Fibroblast of the aortic adventitia (primary cell): ENCODE results near the gene TMBIM4. TPM values are rescaled to one million over a fixed set of nuclear protein-coding genes. Genes with fewer than 3 reads are reported as not detected.
A peak's percentile ranks its signal among the peaks of the same experiment; 100 is the strongest.

ENCODE experiments used
- DNase-seq: peaks from one replicate; pipeline ENCODE4 v3.0.0-alpha.2; 2010; ENCODE audit warnings: low read depth
- H3K4me3 ChIP-seq: 2 replicates; pipeline ENCODE4 v1.5.1; 2011; ENCODE audit warnings: low read depth, mild to moderate bottlenecking, control low read depth, low read length, moderate library complexity
- total RNA-seq: library from RNA; depleted of rRNA; stranded (reverse); fragments of >200 nt; gene quantifications from 2 replicates; pipeline ENCODE4 v1.2.3, GENCODE V29; 2012; ENCODE audit warnings: low replicate concordance
- TF ChIP-seq, protein P1 (sequence below): IDR thresholded peaks from 2 replicates; pipeline ENCODE4 v1.5.1; 2011; ENCODE audit warnings: mild to moderate bottlenecking, low read length, control low read depth, inconsistent platforms; ENCODE audit not compliant: insufficient read depth

The TMBIM4 gene
- total RNA-seq, 1 donor, result 220 TPM

DNA sequence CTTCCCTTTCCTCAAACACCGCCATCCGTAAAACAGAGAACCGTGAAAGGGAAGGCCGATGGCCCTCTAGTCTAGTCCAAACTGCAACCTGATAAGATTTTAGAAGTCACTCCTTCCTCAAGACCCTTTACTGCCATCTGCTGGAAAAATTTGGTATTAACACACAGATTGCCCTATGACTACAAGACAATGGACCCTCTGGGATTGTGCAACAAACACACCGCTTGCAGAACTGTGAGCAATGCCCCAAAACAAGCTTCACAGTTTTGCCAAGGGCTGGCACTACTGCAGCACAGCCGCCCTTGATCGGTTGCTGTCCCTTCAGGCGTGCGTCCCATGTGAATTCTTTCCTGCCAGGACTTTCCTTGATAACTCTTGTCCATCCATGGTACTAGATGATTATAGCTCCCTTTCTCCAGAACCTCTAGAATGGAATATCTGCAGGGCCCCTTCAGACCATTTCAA is 62.3 kb downstream of the TMBIM4 start:
- TF ChIP-seq, protein P1, sequence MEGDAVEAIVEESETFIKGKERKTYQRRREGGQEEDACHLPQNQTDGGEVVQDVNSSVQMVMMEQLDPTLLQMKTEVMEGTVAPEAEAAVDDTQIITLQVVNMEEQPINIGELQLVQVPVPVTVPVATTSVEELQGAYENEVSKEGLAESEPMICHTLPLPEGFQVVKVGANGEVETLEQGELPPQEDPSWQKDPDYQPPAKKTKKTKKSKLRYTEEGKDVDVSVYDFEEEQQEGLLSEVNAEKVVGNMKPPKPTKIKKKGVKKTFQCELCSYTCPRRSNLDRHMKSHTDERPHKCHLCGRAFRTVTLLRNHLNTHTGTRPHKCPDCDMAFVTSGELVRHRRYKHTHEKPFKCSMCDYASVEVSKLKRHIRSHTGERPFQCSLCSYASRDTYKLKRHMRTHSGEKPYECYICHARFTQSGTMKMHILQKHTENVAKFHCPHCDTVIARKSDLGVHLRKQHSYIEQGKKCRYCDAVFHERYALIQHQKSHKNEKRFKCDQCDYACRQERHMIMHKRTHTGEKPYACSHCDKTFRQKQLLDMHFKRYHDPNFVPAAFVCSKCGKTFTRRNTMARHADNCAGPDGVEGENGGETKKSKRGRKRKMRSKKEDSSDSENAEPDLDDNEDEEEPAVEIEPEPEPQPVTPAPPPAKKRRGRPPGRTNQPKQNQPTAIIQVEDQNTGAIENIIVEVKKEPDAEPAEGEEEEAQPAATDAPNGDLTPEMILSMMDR, result peak; percentile 83
- DNase-seq, result peak; percentile 98
- H3K4me3 ChIP-seq, result no peak overlapping the region

DNA sequence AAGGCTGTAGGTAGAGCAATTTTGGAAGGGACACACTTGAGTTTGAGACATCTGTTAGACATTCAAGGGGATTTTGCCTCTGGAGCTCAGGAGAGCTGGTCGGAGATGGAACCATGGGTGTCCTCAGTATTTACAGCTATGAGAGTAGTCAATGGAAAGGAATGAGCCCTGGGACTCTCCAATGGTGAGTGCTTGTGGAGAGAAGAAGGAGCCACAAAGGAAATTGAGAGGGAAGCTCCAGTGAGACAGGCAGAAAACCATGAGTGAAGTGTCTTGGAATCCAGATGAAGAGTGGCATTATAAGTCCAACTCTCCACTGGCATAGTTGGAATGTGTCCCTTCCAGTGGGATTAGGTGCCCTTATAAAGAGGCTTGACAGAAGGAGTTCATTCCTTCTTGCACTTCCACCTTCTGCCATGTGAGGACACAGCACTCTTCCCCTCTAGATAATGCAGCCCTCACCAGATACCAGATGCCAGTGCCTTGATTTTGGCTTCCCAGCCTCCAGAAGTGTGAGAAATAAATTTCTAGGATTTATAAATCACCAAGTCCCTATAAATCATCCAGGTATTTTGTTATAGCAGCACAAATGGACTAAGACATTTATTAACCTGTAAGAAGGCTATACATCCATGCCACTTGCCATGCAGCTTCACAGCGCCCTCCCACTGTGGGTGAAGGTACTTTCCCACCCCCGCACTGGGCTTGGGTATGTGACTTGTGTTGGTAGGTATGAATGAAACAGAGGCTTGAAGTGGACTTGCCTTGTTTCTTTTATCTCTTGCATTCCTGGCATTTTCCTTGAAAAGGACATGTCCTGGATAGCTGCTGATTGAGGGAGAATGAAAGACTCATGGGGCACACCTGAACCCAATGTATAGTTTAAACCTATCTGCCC is 66.5 kb downstream of the TMBIM4 start:
- TF ChIP-seq, protein P1, result peak; percentile 14
- no peak overlapping the region for H3K4me3 ChIP-seq
- DNase-seq, result no peak

DNA sequence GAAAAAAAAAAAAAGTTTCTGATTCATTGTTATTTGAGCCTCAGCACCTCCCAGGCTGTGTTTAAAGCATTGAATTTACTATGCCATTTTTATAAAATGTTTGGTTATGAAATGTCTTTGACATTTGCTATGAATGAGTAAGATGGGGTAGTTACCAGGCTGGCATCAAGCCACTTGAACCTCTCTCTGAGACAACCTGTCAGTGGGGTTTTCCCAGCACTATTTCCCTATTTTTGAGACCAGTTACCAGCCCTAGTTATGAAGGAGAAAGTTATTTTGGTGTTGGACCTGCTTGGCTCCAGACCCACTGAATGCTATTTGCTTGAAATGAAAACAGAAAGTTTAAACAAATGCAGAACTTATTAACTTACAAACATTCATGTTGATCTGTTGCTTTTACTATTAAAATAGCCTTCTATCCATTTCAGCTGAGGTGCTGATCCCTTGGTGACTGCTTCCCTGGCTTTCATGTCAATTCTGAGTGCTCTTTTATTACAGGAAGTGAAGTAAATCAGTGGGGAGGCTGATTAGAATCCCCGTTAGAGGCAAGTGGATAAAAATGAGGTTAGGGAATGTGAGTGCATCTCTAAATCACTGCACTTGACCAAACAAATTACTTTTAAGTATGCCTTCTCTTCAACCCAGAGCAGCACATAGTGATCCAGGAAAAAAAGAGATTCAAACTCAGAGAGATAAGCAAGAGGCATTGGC is 77.1 kb downstream of the TMBIM4 start:
- TF ChIP-seq, protein P1, result no peak
- DNase-seq, result peak; percentile 48
- H3K4me3 ChIP-seq, result no peak overlapping the region

DNA sequence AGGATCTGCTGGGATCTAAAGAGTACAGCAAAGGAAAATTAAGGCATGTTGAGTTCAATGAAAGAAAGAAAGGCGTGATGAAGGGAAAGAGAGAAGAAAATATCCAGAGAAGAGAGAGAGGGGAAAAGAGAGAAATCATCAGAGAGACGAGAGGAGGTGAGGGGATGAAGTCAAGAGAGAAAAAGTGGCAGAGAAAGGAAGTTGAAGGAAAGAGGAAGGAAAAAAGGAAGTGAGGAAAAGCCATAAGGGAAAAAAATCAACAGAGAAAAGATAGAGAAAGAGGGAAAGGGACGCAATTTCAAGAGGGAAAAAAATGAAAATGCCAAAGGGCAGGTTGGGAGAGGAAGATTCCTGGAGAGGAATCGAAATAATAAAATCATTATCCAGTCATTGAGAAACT is 79.6 kb downstream of the TMBIM4 start:
- TF ChIP-seq, protein P1, result no peak
- H3K4me3 ChIP-seq, result no peak overlapping the region
- no peak for DNase-seq

DNA sequence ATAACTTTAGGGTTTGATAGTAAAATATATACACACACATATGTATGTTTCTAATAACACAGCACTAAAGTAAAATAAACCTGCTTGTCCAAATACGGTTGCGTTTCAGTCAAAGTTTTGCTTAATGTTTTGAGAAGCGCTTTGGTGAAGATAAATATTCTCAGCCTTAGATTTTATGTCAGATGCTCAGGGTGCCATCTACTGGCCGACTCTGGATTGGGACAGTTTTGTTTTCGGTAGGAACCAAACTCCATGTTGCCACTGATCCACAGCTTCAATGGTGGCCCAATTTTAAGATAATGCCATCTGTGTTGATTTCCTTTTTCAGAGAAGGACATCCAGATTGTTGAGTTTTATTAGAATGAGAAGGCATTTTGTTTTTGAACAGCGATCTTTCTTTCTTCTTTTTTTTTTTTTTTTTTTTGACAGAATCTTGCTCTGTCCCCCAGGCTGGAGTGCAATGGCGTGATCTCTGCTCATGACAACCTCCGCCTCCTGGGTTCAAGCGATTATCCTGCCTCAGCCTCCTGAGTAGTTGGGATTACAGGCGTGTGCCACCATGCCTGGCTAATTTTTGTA is 82.3 kb downstream of the TMBIM4 start:
- DNase-seq, result peak; percentile 87
- no peak overlapping the region for H3K4me3 ChIP-seq
- TF ChIP-seq, protein P1, result peak; percentile 82

DNA sequence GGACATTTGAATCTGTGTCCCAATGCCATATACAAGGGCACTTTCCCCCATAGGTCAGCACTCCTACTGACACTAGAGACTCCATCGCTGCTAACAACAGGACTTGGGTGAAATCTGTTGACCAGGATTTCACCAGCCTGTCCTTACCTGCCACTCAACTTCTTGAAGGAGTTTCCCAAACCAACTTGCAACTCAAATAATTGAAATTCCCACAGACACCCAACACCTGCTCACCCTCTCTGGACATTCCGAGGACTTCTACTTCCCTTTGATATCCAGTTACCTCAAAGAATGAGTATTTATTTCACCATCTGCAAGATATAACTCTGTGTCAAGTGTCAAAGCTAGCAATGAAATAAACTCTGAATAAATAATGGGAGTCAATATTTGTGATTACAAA is 83.8 kb downstream of the TMBIM4 start:
- DNase-seq, result no peak
- TF ChIP-seq, protein P1, result no peak
- H3K4me3 ChIP-seq, result no peak overlapping the region

Other genes with a start within 250 kb of the TMBIM4 start
- gene LLPH, start 39.2 kb downstream of the TMBIM4 start, total RNA-seq, result 5.9 and 9.3 TPM in 2 replicates
- gene IRAK3, start 19.2 kb upstream of the TMBIM4 start, total RNA-seq, result 20.0 and 21.4 TPM in 2 replicates
- gene HELB, start 132.5 kb upstream of the TMBIM4 start, total RNA-seq, result 3.0 and 3.7 TPM in 2 replicates